Neuronal stem cell (in vitro differentiated cells): ENCODE results near the gene PRKCB.

Experiments used
- DNase-seq: peaks from one replicate; pipeline ENCODE4 v3.0.0-alpha.2; 2013; ENCODE audit warnings: low spot score
- H2AFZ ChIP-seq: one replicate; pipeline ENCODE4 v1.6.1; 2013; ENCODE audit warnings: mild to moderate bottlenecking, low read length, inconsistent platforms
- H2AK5ac ChIP-seq: 2 replicates; pipeline ENCODE4 v1.6.1; 2013; ENCODE audit warnings: low read depth, mild to moderate bottlenecking, inconsistent platforms, low read length, moderate library complexity, mixed read lengths
- H2BK120ac ChIP-seq: 2 replicates; pipeline ENCODE4 v1.6.1; 2013; ENCODE audit warnings: low read depth, mild to moderate bottlenecking, inconsistent platforms, low read length, moderate library complexity, mixed read lengths
- H2BK12ac ChIP-seq: one replicate; pipeline ENCODE4 v1.6.1; 2013; ENCODE audit warnings: low read length, inconsistent platforms
- H2BK15ac ChIP-seq: 2 replicates; pipeline ENCODE4 v1.6.1; 2013; ENCODE audit warnings: mild to moderate bottlenecking, low read length, inconsistent platforms, mixed read lengths
- H2BK5ac ChIP-seq: one replicate; pipeline ENCODE4 v1.6.1; 2013; ENCODE audit warnings: inconsistent platforms, mild to moderate bottlenecking, low read length, moderate library complexity
- H3K14ac ChIP-seq: one replicate; pipeline ENCODE4 v1.6.1; 2013; ENCODE audit warnings: low read length, inconsistent platforms
- H3K18ac ChIP-seq: 2 replicates; pipeline ENCODE4 v1.6.1; 2013; ENCODE audit warnings: low read length, inconsistent platforms
- H3K23ac ChIP-seq: 2 replicates; pipeline ENCODE4 v1.6.1; 2013; ENCODE audit warnings: low read depth, mild to moderate bottlenecking, mixed read lengths, low read length, inconsistent platforms; ENCODE audit not compliant: poor library complexity
- H3K27ac ChIP-seq: replicated peaks from 3 replicates; pipeline ENCODE4 v1.5.1; 2013; ENCODE audit warnings: low read length, inconsistent platforms
- H3K27me3 ChIP-seq, 3 experiments: 2 replicates each; pipeline ENCODE4 v1.6.1; 2013; ENCODE audit warnings: low read length in 3 of 3, mild to moderate bottlenecking in 2 of 3, inconsistent platforms in 1 of 3, low read depth in 1 of 3, mixed read lengths in 1 of 3, moderate library complexity in 1 of 3; ENCODE audit not compliant: control insufficient read depth in 3 of 3, insufficient read depth in 3 of 3
- H3K36me3 ChIP-seq, 2 donors: replicated peaks in 1 of 2; 2 replicates each; pipeline ENCODE4 v1.6.1; 2013; ENCODE audit warnings: low read length in 2 of 2; ENCODE audit not compliant: control insufficient read depth in 2 of 2, insufficient read depth in 2 of 2
- H3K4ac ChIP-seq: 2 replicates; pipeline ENCODE4 v1.6.1; 2013; ENCODE audit warnings: inconsistent platforms, mild to moderate bottlenecking, low read length, moderate library complexity
- H3K4me1 ChIP-seq, 2 donors: 1 replicate in 1 of 2; 2 replicates in 1 of 2; pipeline ENCODE4 v1.6.1; 2013; ENCODE audit warnings: low read length in 2 of 2, low read depth in 1 of 2; ENCODE audit not compliant: control insufficient read depth in 2 of 2, insufficient read depth in 1 of 2
- H3K4me2 ChIP-seq: one replicate; pipeline ENCODE4 v1.6.1; 2013; ENCODE audit warnings: mild to moderate bottlenecking, low read length, inconsistent platforms; ENCODE audit not compliant: insufficient read depth, poor library complexity, severe bottlenecking
- H3K4me3 ChIP-seq, 2 donors: 2 replicates each; pipeline ENCODE4 v1.5.1; 2013; ENCODE audit warnings: low read length in 2 of 2, mild to moderate bottlenecking in 2 of 2, inconsistent platforms in 1 of 2, moderate library complexity in 1 of 2
- H3K79me1 ChIP-seq: one replicate; pipeline ENCODE4 v1.6.1; 2013; ENCODE audit warnings: low read depth, mild to moderate bottlenecking, inconsistent platforms, low read length, moderate library complexity
- H3K9ac ChIP-seq: one replicate; pipeline ENCODE4 v1.6.1; 2013; ENCODE audit warnings: mild to moderate bottlenecking, low read depth, low read length, inconsistent platforms; ENCODE audit not compliant: poor library complexity
- H3K9me3 ChIP-seq, 2 donors: replicated peaks in 1 of 2; 2 replicates each; pipeline versions ENCODE3 to v1.6.1; 2013; ENCODE audit warnings: low read length in 2 of 2, mild to moderate bottlenecking in 2 of 2, inconsistent platforms in 1 of 2, low read depth in 1 of 2, mixed read lengths in 1 of 2, moderate library complexity in 1 of 2; ENCODE audit not compliant: control insufficient read depth in 2 of 2, insufficient read depth in 1 of 2
- H4K8ac ChIP-seq: one replicate; pipeline ENCODE4 v1.6.1; 2013; ENCODE audit warnings: low read depth, mild to moderate bottlenecking, inconsistent platforms, low read length, moderate library complexity
- H4K91ac ChIP-seq: one replicate; pipeline ENCODE4 v1.6.1; 2013; ENCODE audit warnings: low read length, low read depth, mild to moderate bottlenecking, inconsistent platforms; ENCODE audit not compliant: poor library complexity
- WGBS, 2 donors: extraction: QIAGEN DNeasy Blood & Tissue Kit; methylation state at CpG; one replicate each; pipeline ENCODE4 v1.1.7; 2013; ENCODE audit warnings: missing lambda C conversion rate in 2 of 2, mixed read lengths in 1 of 2; ENCODE audit not compliant: insufficient read length in 2 of 2, insufficient replicate concordance in 1 of 2; ENCODE audit errors: extremely low coverage in 2 of 2; 5-methylcytosine and 5-hydroxymethylcytosine counted together

The PRKCB gene

DNA sequence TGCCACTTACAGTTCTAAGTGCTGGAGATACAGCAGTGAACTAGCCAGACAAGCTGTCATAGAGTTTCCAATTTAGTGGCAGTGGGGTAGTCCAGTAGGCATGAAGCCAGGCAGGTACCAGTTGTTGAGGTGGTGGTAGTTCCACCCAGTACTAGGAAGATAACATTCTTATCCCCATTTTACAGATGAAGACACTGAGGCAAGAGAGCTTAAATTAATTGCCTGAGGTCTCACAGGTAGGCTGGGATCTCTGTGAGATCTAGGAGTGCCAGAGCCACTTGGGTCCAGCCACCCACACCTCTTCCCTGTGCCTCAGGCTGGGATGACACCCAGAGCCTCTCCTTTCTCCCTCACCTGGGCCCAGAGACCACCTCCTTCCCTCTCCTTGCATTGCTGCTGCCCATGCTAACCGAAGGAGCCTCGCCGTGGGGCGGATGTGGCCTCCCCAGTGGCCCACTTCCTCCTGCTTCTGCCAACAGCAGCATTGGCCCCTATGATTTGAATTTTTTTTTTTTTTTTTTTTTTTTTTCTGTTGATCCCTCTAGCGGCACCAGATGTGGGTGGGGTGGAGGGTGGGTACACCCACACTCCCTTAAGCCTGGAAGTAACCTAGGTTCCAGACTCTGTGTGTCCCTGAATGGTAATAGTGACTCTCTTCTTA lies 114.0 kb downstream of the PRKCB start:
- no peak overlapping the region for H3K27ac ChIP-seq
- H3K4me3 ChIP-seq = no peak overlapping the region
- no peak overlapping the region for H4K8ac ChIP-seq
- no peak overlapping the region for H2BK12ac ChIP-seq
- no peak for DNase-seq
- no peak overlapping the region for H3K4ac ChIP-seq
- peak overlapping the region; percentile 46 for H3K18ac ChIP-seq
- H2AK5ac ChIP-seq = no peak overlapping the region
- no peak overlapping the region for H2AFZ ChIP-seq
- WGBS, 2 donors = no CpG with 5 or more reads among the region's 5 CpGs
- no peak overlapping the region for H2BK5ac ChIP-seq
- peaks cover 0 to 17% of the 10 kb centered on the region in 2 donors for H3K4me1 ChIP-seq
- no peak overlapping the region for H3K4me2 ChIP-seq
- no peak overlapping the region for H2BK120ac ChIP-seq
- H3K9ac ChIP-seq = no peak overlapping the region
- no peaks in the 10 kb centered on the region for H3K9me3 ChIP-seq
- H3K36me3 ChIP-seq = no peaks in the 10 kb centered on the region
- H4K91ac ChIP-seq = no peak overlapping the region
- H3K27me3 ChIP-seq = peaks cover 0 to 4% (median 0%) of the 10 kb centered on the region in 3 experiments
- no peak overlapping the region for H2BK15ac ChIP-seq
- no peak overlapping the region for H3K23ac ChIP-seq
- H3K14ac ChIP-seq = no peak overlapping the region
- H3K79me1 ChIP-seq = no peaks in the 10 kb centered on the region

- Histone ChIP-seq H2BK120ac (no peak overlapping the region), H3K4me1 (peaks cover 0 to 10% of the 10 kb centered on the region in 2 donors), H3K36me3 (no peaks in the 10 kb centered on the region), H2BK5ac (no peak overlapping the region), H3K79me1 (no peaks in the 10 kb centered on the region), H2AK5ac (no peak overlapping the region), H3K9ac (no peak overlapping the region), H3K4me2 (no peak overlapping the region), H3K4me3 (no peak overlapping the region), H3K18ac (no peak overlapping the region), H3K27ac (no peak overlapping the region), H4K8ac (no peak overlapping the region), H2BK15ac (no peak overlapping the region), H3K27me3 (peaks cover 0 to 4% (median 0%) of the 10 kb centered on the region in 3 experiments), H3K9me3 (no peaks in the 10 kb centered on the region), H3K4ac (no peak overlapping the region), H4K91ac (no peak overlapping the region), H2AFZ (no peak overlapping the region), H2BK12ac (no peak overlapping the region), H3K23ac (no peak overlapping the region), H3K14ac (no peak overlapping the region)
- no peak for DNase-seq
- WGBS, 2 donors = no CpG with 5 or more reads among the region's 3 CpGs
Observed at GRCh38 chr16:23950291-23950894, 114.6 kb downstream of the PRKCB start.

DNA sequence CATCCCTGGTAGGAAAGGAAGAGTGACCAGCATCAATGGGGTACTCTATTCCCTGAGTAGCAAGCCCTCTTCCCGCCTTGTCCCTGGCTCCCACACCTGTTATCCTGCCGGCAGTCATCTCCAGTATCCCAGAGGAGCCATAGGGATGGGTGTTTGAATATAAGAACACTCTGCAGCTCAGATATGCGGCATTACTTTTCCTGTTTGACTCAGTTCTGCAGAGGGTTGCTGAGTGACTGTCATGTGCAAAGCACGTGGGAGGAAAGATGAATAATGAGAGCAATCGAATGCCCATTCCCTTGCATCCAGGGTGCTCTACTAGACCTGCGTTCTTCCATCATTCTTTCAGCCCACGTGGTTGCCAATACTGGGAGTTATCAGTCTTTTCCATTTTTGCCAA lies 115.1 kb downstream of the PRKCB start:
- WGBS, 2 donors = no CpG with 5 or more reads among the region's 7 CpGs

DNA sequence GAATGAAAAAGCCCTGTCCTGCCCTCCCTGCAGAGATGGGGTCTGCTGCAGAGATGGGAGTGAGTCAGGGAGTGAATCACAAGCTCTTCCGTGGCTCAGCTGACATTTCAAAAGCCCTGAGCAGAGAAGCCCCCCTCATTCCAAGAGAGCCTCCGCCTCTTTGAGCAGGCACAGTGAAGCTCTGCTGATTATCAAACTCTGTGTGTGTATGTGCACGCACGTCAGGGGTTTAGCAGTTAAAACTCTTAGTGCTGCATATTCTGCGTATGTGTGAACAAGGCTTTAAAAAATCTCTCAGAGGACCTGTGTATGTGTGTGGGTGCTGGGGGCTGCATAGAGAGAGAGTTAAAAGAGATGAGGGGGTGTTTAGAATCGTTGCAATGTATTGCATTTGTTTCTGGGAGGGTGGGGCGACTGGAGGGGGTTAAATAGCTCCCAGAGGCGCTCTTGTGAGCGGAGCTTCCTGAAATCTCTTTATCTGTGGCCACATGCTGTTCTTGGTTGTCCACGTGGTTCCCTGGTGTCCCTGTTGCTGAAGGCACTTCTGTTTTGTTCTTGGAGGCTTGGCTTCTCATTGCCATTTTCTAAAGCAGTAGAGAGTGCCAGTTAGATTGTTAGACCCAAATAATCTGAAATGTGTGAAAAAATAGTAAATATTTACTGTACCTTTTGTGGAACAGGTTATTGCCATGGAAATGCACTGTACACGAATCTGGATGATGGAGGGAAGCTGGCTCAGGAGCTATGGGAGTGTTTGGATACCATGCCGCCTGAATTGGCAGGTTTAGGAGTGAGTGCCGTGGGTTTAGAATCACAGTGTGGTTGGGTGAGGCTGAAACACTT lies 116.6 kb downstream of the PRKCB start:
- Histone ChIP-seq H3K27me3 (no peaks in the 10 kb centered on the region), H3K4ac (peak overlapping the region; percentile 60), H4K8ac (no peak overlapping the region), H2AFZ (peak overlapping the region; percentile 57), H3K4me1 (peaks cover 0 to 10% of the 10 kb centered on the region in 2 donors), H3K36me3 (no peaks in the 10 kb centered on the region), H4K91ac (no peak overlapping the region), H3K9me3 (no peaks in the 10 kb centered on the region), H2BK12ac (no peak overlapping the region), H3K18ac (peak overlapping the region; percentile 33), H2BK15ac (no peak overlapping the region), H2AK5ac (no peak overlapping the region), H3K23ac (no peak overlapping the region), H3K9ac (no peak overlapping the region), H3K14ac (no peak overlapping the region), H3K4me3 (no peak overlapping the region), H3K27ac (peak overlapping the region; percentile 58), H3K4me2 (peak overlapping the region; percentile 53), H2BK120ac (no peak overlapping the region), H2BK5ac (no peak overlapping the region), H3K79me1 (no peaks in the 10 kb centered on the region)
- WGBS, 2 donors = no CpG with 5 or more reads among the region's 13 CpGs
- DNase-seq = peak; percentile 36

More for the DNA sequence above, 115.1 kb downstream of the PRKCB start:
- Histone ChIP-seq H4K91ac (no peak overlapping the region), H3K9ac (no peak overlapping the region), H3K23ac (no peak overlapping the region), H3K4me2 (no peak overlapping the region), H3K27me3 (peaks cover 0 to under 1% (median 0%) of the 10 kb centered on the region in 3 experiments), H2BK12ac (no peak overlapping the region), H2AK5ac (no peak overlapping the region), H3K36me3 (no peaks in the 10 kb centered on the region), H2AFZ (no peak overlapping the region), H2BK5ac (no peak overlapping the region), H3K9me3 (no peaks in the 10 kb centered on the region), H3K79me1 (no peaks in the 10 kb centered on the region), H3K4me3 (no peak overlapping the region), H2BK15ac (no peak overlapping the region), H4K8ac (no peak overlapping the region), H3K27ac (no peak overlapping the region), H3K14ac (no peak overlapping the region), H2BK120ac (no peak overlapping the region), H3K4ac (no peak overlapping the region), H3K4me1 (peaks cover 0 to 10% of the 10 kb centered on the region in 2 donors), H3K18ac (no peak overlapping the region)
- no peak for DNase-seq
